HCT116 (cell line): ENCODE measurements around the gene FAM168B. TPM values are rescaled to one million over a fixed set of nuclear protein-coding genes. Genes with fewer than 3 reads are reported as not detected.

Source experiments
- ATAC-seq: fragments of 200-7000 bp; cut with Tn5 transposase; 2 replicates; pipeline ENCODE4 v1.9.1; 2020; ENCODE audit warnings: mild to moderate bottlenecking, moderate library complexity
- BruUV-seq: library from RNA; stranded (reverse); fragments of 400-500 nt; replicated peaks from 2 replicates; lab custom pipeline; 2021; lab: Mats Ljungman, UMichigan
- CTCF ChIA-PET: fragments of 300-600 bp; sonication (Branson Sonifier 250); formaldehyde crosslinking; loops from one replicate; lab custom pipeline; 2021; ENCODE audit warnings: antibody characterized with exemption; lab: Charles Lee
- POLR2A ChIA-PET: fragments of 300-600, 350-600 bp; sonication (Branson Sonifier 250); formaldehyde crosslinking; loops from one replicate; lab custom pipeline; 2021; ENCODE audit warnings: antibody characterized with exemption; lab: Charles Lee
- RAD21 ChIA-PET, 2 experiments: fragments of 300-600 bp; sonication (Branson Sonifier 250); formaldehyde crosslinking; loops; one replicate each; lab custom pipeline; 2023; ENCODE audit warnings: low total read pairs in 2 of 2; ENCODE audit not compliant: uncharacterized antibody in 2 of 2, unreplicated experiment in 2 of 2, low non-redundant PET in 1 of 2; lab: Charles Lee
- DNase-seq: peaks from one replicate; pipeline ENCODE4 v3.0.0-alpha.2; 2010; ENCODE audit warnings: low read depth, low spot score
- H2AFZ ChIP-seq: fragments of 200-600 bp; shearing (Covaris generic), sonication (generic); 2 replicates; pipeline ENCODE4 v1.6.1; 2017; ENCODE audit warnings: low read depth, mixed run types, mixed read lengths, antibody characterized with exemption, low read length; ENCODE audit not compliant: poor library complexity, severe bottlenecking
- H3K27ac ChIP-seq: 2 replicates; pipeline ENCODE4 v1.5.1; 2012; ENCODE audit warnings: low read depth, low read length
- H3K27me3 ChIP-seq: fragments of 200-600 bp; sonication (generic); 2 replicates; pipeline ENCODE4 v1.6.1; 2016; ENCODE audit warnings: mixed run types, low read length, mixed read lengths; ENCODE audit not compliant: insufficient read depth
- H3K36me3 ChIP-seq, 2 experiments: fragments of 200-500 bp in 1 of 2; fragments of 200-600 bp in 1 of 2; sonication (Bioruptor generic) in 1 of 2; sonication (generic) in 1 of 2; 2 replicates each; pipeline versions ENCODE4 v1.5.1 to v1.6.1; 2014 to 2016; ENCODE audit warnings: low read length in 2 of 2, inconsistent platforms in 1 of 2, mixed read lengths in 1 of 2, mixed run types in 1 of 2; ENCODE audit not compliant: insufficient read depth in 2 of 2, control insufficient read depth in 1 of 2
- H3K4me1 ChIP-seq, 2 experiments: fragments of 200-600 bp in 1 of 2; sonication (generic) in 1 of 2; 2 replicates each; pipeline versions ENCODE4 v1.5.1 to v1.6.1; 2012 to 2017; ENCODE audit warnings: low read length in 2 of 2, inconsistent platforms in 1 of 2, mild to moderate bottlenecking in 1 of 2, mixed read lengths in 1 of 2, mixed run types in 1 of 2, moderate library complexity in 1 of 2; ENCODE audit not compliant: insufficient read depth in 2 of 2, control insufficient read depth in 1 of 2
- H3K4me2 ChIP-seq: fragments of 200-600 bp; sonication (generic); 2 replicates; pipeline ENCODE4 v1.6.1; 2017; ENCODE audit warnings: mixed run types, low read length, mixed read lengths
- H3K4me3 ChIP-seq, 2 experiments: fragments of 200-600 bp in 1 of 2; sonication (generic) in 1 of 2; replicated peaks in 1 of 2; 2 replicates each; pipeline ENCODE4 v1.5.1; 2011 to 2016; ENCODE audit warnings: low read length in 2 of 2, control low read depth in 1 of 2, low read depth in 1 of 2, mild to moderate bottlenecking in 1 of 2, mixed read lengths in 1 of 2, mixed run types in 1 of 2
- H3K79me2 ChIP-seq: fragments of 200-600 bp; sonication (generic); 2 replicates; pipeline ENCODE4 v1.6.1; 2017; ENCODE audit warnings: mild to moderate bottlenecking, mixed run types, low read length, moderate library complexity, mixed read lengths; ENCODE audit not compliant: insufficient read depth
- H3K9ac ChIP-seq: fragments of 200-600 bp; sonication (generic); 2 replicates; pipeline ENCODE4 v1.6.1; 2016; ENCODE audit warnings: low read length, mixed read lengths
- H3K9me2 ChIP-seq: fragments of 200-600 bp; sonication (generic), shearing (Covaris generic); 2 replicates; pipeline ENCODE4 v1.6.1; 2017; ENCODE audit warnings: mixed run types, mild to moderate bottlenecking, moderate library complexity; ENCODE audit not compliant: insufficient read depth
- H3K9me3 ChIP-seq, 2 experiments: fragments of 200-500 bp in 1 of 2; fragments of 200-600 bp in 1 of 2; sonication (Bioruptor generic) in 1 of 2; sonication (generic) in 1 of 2; 2 replicates each; pipeline ENCODE4 v1.6.1; 2014 to 2017; ENCODE audit warnings: low read length in 2 of 2, mixed read lengths in 2 of 2, inconsistent platforms in 1 of 2, low read depth in 1 of 2, mild to moderate bottlenecking in 1 of 2, mixed run types in 1 of 2, moderate library complexity in 1 of 2; ENCODE audit not compliant: control insufficient read depth in 1 of 2, insufficient read depth in 1 of 2
- H4K20me1 ChIP-seq: fragments of 200-600 bp; sonication (generic), shearing (Covaris generic); 2 replicates; pipeline ENCODE4 v1.6.1; 2017; ENCODE audit warnings: mixed run types, mild to moderate bottlenecking, moderate library complexity; ENCODE audit not compliant: insufficient read depth
- ATF3 ChIP-seq: IDR thresholded peaks from 2 replicates; pipeline ENCODE4 v1.6.1; 2012
- CBX3 ChIP-seq: IDR thresholded peaks from 2 replicates; pipeline ENCODE4 v1.6.1; 2012; ENCODE audit warnings: low read depth
- CTCF ChIP-seq, 3 experiments: fragments of 200-600 bp in 1 of 3; sonication (generic) in 1 of 3; IDR thresholded peaks in 2 of 3; conservative IDR thresholded peaks in 1 of 3; 2 replicates each; pipeline ENCODE4 v1.5.1; 2012 to 2017; ENCODE audit warnings: low read depth in 2 of 3, low read length in 2 of 3, antibody characterized with exemption in 1 of 3, borderline replicate concordance in 1 of 3, control low read depth in 1 of 3, mild to moderate bottlenecking in 1 of 3, mixed read lengths in 1 of 3, mixed run types in 1 of 3, moderate library complexity in 1 of 3; ENCODE audit not compliant: insufficient read depth in 1 of 3
- EGR1 ChIP-seq: IDR thresholded peaks from 2 replicates; pipeline ENCODE4 v1.6.1; 2012; ENCODE audit warnings: low read depth
- ELF1 ChIP-seq: IDR thresholded peaks from 2 replicates; pipeline ENCODE4 v1.6.1; 2012; ENCODE audit warnings: low read depth, borderline replicate concordance
- EZH2 ChIP-seq: fragments of 200-600 bp; sonication (generic); IDR thresholded peaks from 2 replicates; pipeline ENCODE4 v1.6.1; 2017; ENCODE audit warnings: antibody characterized with exemption, mixed run types
- EZH2phosphoT487 ChIP-seq: fragments of 200-600 bp; IDR thresholded peaks from 2 replicates; pipeline ENCODE4 v1.6.1; 2018; ENCODE audit warnings: antibody characterized with exemption, borderline replicate concordance
- FOSL1 ChIP-seq: IDR thresholded peaks from 2 replicates; pipeline ENCODE4 v1.6.1; 2012; ENCODE audit warnings: low read depth
- JUND ChIP-seq: IDR thresholded peaks from 2 replicates; pipeline ENCODE4 v1.6.1; 2012
- MAX ChIP-seq: IDR thresholded peaks from 2 replicates; pipeline ENCODE4 v1.6.1; 2012
- POLR2A ChIP-seq: IDR thresholded peaks from 2 replicates; pipeline ENCODE4 v1.7.0; 2011; ENCODE audit warnings: borderline replicate concordance; ENCODE audit not compliant: insufficient read depth, insufficient read length; ENCODE audit errors: extremely low read depth
- POLR2AphosphoS5 ChIP-seq: IDR thresholded peaks from 2 replicates; pipeline ENCODE4 v1.6.1; 2011; ENCODE audit warnings: mild to moderate bottlenecking, low read depth, low read length, moderate library complexity
- RAD21 ChIP-seq: IDR thresholded peaks from 2 replicates; pipeline ENCODE4 v1.6.1; 2012; ENCODE audit warnings: low read depth, mild to moderate bottlenecking
- REST ChIP-seq: IDR thresholded peaks from 2 replicates; pipeline ENCODE4 v1.6.1; 2012; ENCODE audit warnings: low read depth
- SIN3A ChIP-seq: IDR thresholded peaks from 2 replicates; pipeline ENCODE4 v1.6.1; 2012; ENCODE audit warnings: low read depth
- SRF ChIP-seq: IDR thresholded peaks from 2 replicates; pipeline ENCODE4 v1.6.1; 2012; ENCODE audit warnings: low read depth
- TCF7L2 ChIP-seq: IDR thresholded peaks from 2 replicates; pipeline ENCODE4 v1.7.0; 2011; ENCODE audit warnings: borderline replicate concordance, inconsistent platforms; ENCODE audit not compliant: insufficient read depth, insufficient read length; ENCODE audit errors: extremely low read depth
- ZBTB33 ChIP-seq: IDR thresholded peaks from 2 replicates; pipeline ENCODE4 v1.6.1; 2011; ENCODE audit warnings: mild to moderate bottlenecking, low read length, moderate library complexity; ENCODE audit not compliant: insufficient replicate concordance; ENCODE audit errors: extremely low read depth
- ZFX ChIP-seq: fragments of 450-650 bp; IDR thresholded peaks from 2 replicates; pipeline ENCODE4 v1.6.1; 2017
- intact Hi-C: fragments of 100-400 bp; cut with micrococcal nuclease; formaldehyde crosslinking; loops from 2 replicates; pipeline ENCODE4 v1.10.0; 2022
- total RNA-seq: library from RNA; stranded (reverse); gene quantifications from one replicate; pipeline ENCODE4 v1.2.1, GENCODE V29; 2021; ENCODE audit not compliant: unreplicated experiment

Gene FAM168B
- total RNA-seq, 1 experiment from 2014 or later, result 94.5 TPM

GRCh38 chr2:131049150-131049718 is 44.0 kb downstream of the FAM168B start:
- intact Hi-C loops, result loop anchor here (5.0 kb wide), 1 partner anchor 252 kb away; no protein-coding TSS in a partner anchor
- RAD21 ChIA-PET, result no interaction called here
- Histone ChIP-seq H3K4me1 (no peaks in the 10 kb centered on the region), H3K27me3 (no peaks in the 10 kb centered on the region), H4K20me1 (peaks cover 3% of the 10 kb centered on the region; the same call in 1 of the 2 replicates), H3K4me3 (no peak overlapping the region), H3K4me2 (no peak overlapping the region), H3K36me3 (peaks cover 26 to 27% of the 10 kb centered on the region in 2 experiments; a peak in 3 of 4 replicates), H2AFZ (no peak overlapping the region), H3K9me3 (no peaks in the 10 kb centered on the region), H3K9me2 (no peaks in the 10 kb centered on the region), H3K27ac (no peak overlapping the region), H3K79me2 (peaks cover 37% of the 10 kb centered on the region), H3K9ac (no peak overlapping the region)
- CTCF ChIA-PET, result no interaction called here
- POLR2A ChIA-PET, result no interaction called here
- TF ChIP-seq SIN3A, result no peak
- TF ChIP-seq MAX, result no peak
- TF ChIP-seq TCF7L2, result no peak
- TF ChIP-seq POLR2A, result no peak
- no peak for TF ChIP-seq RAD21
- TF ChIP-seq ATF3, result no peak
- TF ChIP-seq POLR2AphosphoS5, result no peak
- no peak for TF ChIP-seq CBX3
- no peak for TF ChIP-seq ZBTB33
- no peak for TF ChIP-seq FOSL1
- no peak for TF ChIP-seq SRF
- TF ChIP-seq EGR1, result no peak
- TF ChIP-seq ZFX, result no peak
- TF ChIP-seq REST, result no peak
- TF ChIP-seq EZH2, result no peak
- TF ChIP-seq ELF1, result no peak
- no peak for TF ChIP-seq JUND
- no peak for TF ChIP-seq CTCF (IDR thresholded peaks at IDR 0.05 in 2 of 3, conservative IDR thresholded peaks at IDR 0.05 in 1 of 3; ENCODE audit: borderline replicate concordance in 1 of 3, insufficient read depth in 1 of 3, low read depth in 2 of 3, low read length in 2 of 3)
- no peak for TF ChIP-seq EZH2phosphoT487
- DNase-seq (no peak), ATAC-seq (no peak)
- BruUV-seq, result no TSS peak
